Measurements from ENCODE around the gene ATP13A3. TPM values are rescaled to one million over a fixed set of nuclear protein-coding genes. Genes with fewer than 3 reads are reported as not detected.
"Not testable (repeated sequence)": the region's sequence is repeated elsewhere in the genome, so short reads cannot be mapped to it uniquely, and the experiment has no call there.

Gene ATP13A3
- total RNA-seq, 2 donors from 2014 or later = 188 to 284 TPM

- Histone ChIP-seq H3K27ac (peak overlapping the region in 1 of 2 donors; percentile 75), H3K4me1 (peaks cover 0 to 19% of the 10 kb centered on the region in 2 donors)
Observed at GRCh38 chr3:194522579-194523046, 35.8 kb upstream of the ATP13A3 start.

GRCh38 chr3:194521510-194522260 is 34.9 kb upstream of the ATP13A3 start:
- no peaks in the 10 kb centered on the region for H3K9me3 ChIP-seq
- peak overlapping the region; percentile 8 to 75 for H3K27ac ChIP-seq
- H3K4me3 ChIP-seq = no peak overlapping the region
- peaks cover 0 to 19% of the 10 kb centered on the region in 2 donors for H3K4me1 ChIP-seq
- no peak for TF ChIP-seq CTCF (IDR thresholded peaks at IDR 0.05)
- no peaks in the 10 kb centered on the region for H3K27me3 ChIP-seq
- H3K36me3 ChIP-seq = no peaks in the 10 kb centered on the region
- DNase-seq (ENCODE audit: low spot score) = no peak

More at GRCh38 chr3:194522579-194523046, 35.8 kb upstream of the ATP13A3 start:
- TF ChIP-seq CTCF (IDR thresholded peaks at IDR 0.05) = no peak
- Histone ChIP-seq H3K4me3 (no peak overlapping the region), H3K9me3 (no peaks in the 10 kb centered on the region), H3K36me3 (no peaks in the 10 kb centered on the region), H3K27me3 (no peaks in the 10 kb centered on the region)
- no peak for DNase-seq (ENCODE audit: low spot score)

GRCh38 chr3:194520682-194521162 is 33.9 kb upstream of the ATP13A3 start:
- Histone ChIP-seq H3K4me1 (peaks cover 0 to 19% of the 10 kb centered on the region in 2 donors), H3K27ac (peak overlapping the region in 1 of 2 donors; percentile 75)
- H3K9me3 ChIP-seq; H3K36me3 ChIP-seq; H3K27me3 ChIP-seq; H3K4me3 ChIP-seq; DNase-seq (ENCODE audit: low spot score): not testable (repeated sequence)

- H3K9me3 ChIP-seq; DNase-seq (ENCODE audit: low spot score); H3K27me3 ChIP-seq; H3K4me3 ChIP-seq; H3K36me3 ChIP-seq: not testable (repeated sequence)
- Histone ChIP-seq H3K27ac (peak overlapping the region in 1 of 2 donors; percentile 75), H3K4me1 (peaks cover 0 to 19% of the 10 kb centered on the region in 2 donors)
- TF ChIP-seq CTCF (IDR thresholded peaks at IDR 0.05) = peak in 1 of 2 donors; percentile 15
Observed at GRCh38 chr3:194520201-194520600, 33.4 kb upstream of the ATP13A3 start.

- Histone ChIP-seq H3K4me1 (peaks cover 0 to 19% of the 10 kb centered on the region in 2 donors), H3K4me3 (no peak overlapping the region), H3K27ac (no peak overlapping the region), H3K27me3 (no peaks in the 10 kb centered on the region), H3K9me3 (no peaks in the 10 kb centered on the region), H3K36me3 (no peaks in the 10 kb centered on the region)
- no peak for TF ChIP-seq CTCF (IDR thresholded peaks at IDR 0.05)
- DNase-seq (ENCODE audit: low spot score) = no peak
Observed at GRCh38 chr3:194518652-194519051, 31.9 kb upstream of the ATP13A3 start.

- Histone ChIP-seq H3K27me3 (no peaks in the 10 kb centered on the region), H3K4me3 (no peak overlapping the region), H3K36me3 (no peaks in the 10 kb centered on the region), H3K9me3 (no peaks in the 10 kb centered on the region), H3K4me1 (peaks cover 0 to 17% of the 10 kb centered on the region in 2 donors), H3K27ac (no peak overlapping the region)
- no peak for DNase-seq (ENCODE audit: low spot score)
- TF ChIP-seq CTCF (IDR thresholded peaks at IDR 0.05) = no peak
Observed at GRCh38 chr3:194517333-194517732, 30.5 kb upstream of the ATP13A3 start.

Measured in right atrium auricular region (tissue), 2 donors.